WTC11 (cell line): ENCODE data around the gene OBI1. TPM values are rescaled to one million over a fixed set of nuclear protein-coding genes. Genes with fewer than 3 reads are reported as not detected.

ENCODE experiments used
- total RNA-seq: library from RNA; stranded (reverse); gene quantifications from 3 replicates; pipeline ENCODE4 v1.2.3, GENCODE V29; 2021

The OBI1 gene
- total RNA-seq, 1 experiment from 2014 or later = 13.4 TPM

Other genes with a start within 250 kb of the OBI1 start
- 0.11 to 0.26 TPM (median 0.14 TPM) in 3 replicates for gene POU4F1, start 55.6 kb downstream of the OBI1 start, total RNA-seq